Subcutaneous adipose tissue (tissue), 4 donors: ENCODE data around the gene ELSPBP1. TPM values are rescaled to one million over a fixed set of nuclear protein-coding genes. Genes with fewer than 3 reads are reported as not detected.

Experiments used
- CTCF ChIP-seq: fragments of 450-650 bp; IDR thresholded peaks from one replicate; pipeline ENCODE4 v1.5.1; 2016; ENCODE audit warnings: low read depth, mild to moderate bottlenecking, control low read depth, antibody characterized with exemption, moderate library complexity
- total RNA-seq, 4 donors: library from RNA; depleted of rRNA; stranded (reverse); fragments of >200 nt; gene quantifications; one replicate each; pipeline ENCODE4 v1.1.0, GENCODE V29; 2016

ELSPBP1 gene
- not detected for total RNA-seq

- TF ChIP-seq CTCF, result no peak
Observed at GRCh38 chr19:47994209-47994802, at the start of gene ELSPBP1. Gene ELSPBP1 (plus strand): TSS chr19:47994632. CDS start chr19:48008668, 14,036 bp downstream.

- TF ChIP-seq CTCF, result no peak
Observed at GRCh38 chr19:47973529-47973928, 20.9 kb upstream of the ELSPBP1 start.

- no peak for TF ChIP-seq CTCF
Observed at GRCh38 chr19:47991191-47991808, 3.1 kb upstream of the ELSPBP1 start.

GRCh38 chr19:47992070-47992469 lies 2.4 kb upstream of the ELSPBP1 start, which contains the start of gene BSPH1:
Gene BSPH1 (minus strand): TSS chr19:47992170. CDS start chr19:47992081, 89 bp downstream.
- TF ChIP-seq CTCF, result no peak

- TF ChIP-seq CTCF, result no peak
Observed at GRCh38 chr19:47996230-47996727, 1.8 kb downstream of the ELSPBP1 start.

- TF ChIP-seq CTCF, result no peak
Observed at GRCh38 chr19:47998800-47999199, 4.4 kb downstream of the ELSPBP1 start.

- TF ChIP-seq CTCF, result no peak
Observed at GRCh38 chr19:48000846-48001245, 6.4 kb downstream of the ELSPBP1 start.
